Endothelial cell (in vitro differentiated cells): ENCODE data around the gene CNIH3. TPM values are rescaled to one million over a fixed set of nuclear protein-coding genes. Genes with fewer than 3 reads are reported as not detected.
"Not testable (repeated sequence)": the region's sequence is repeated elsewhere in the genome, so short reads cannot be mapped to it uniquely, and the experiment has no call there.

Experiments
- DNase-seq: peaks from one replicate; pipeline ENCODE4 v3.0.0; 2021; ENCODE audit warnings: low spot score
- H3K27ac Mint-ChIP-seq: one replicate; pipeline ENCODE4 v1.8.0; 2021; ENCODE audit warnings: mixed read lengths, inconsistent platforms; ENCODE audit not compliant: unreplicated experiment
- H3K27me3 Mint-ChIP-seq: one replicate; pipeline ENCODE4 v1.8.0; 2021; ENCODE audit warnings: mild to moderate bottlenecking, moderate library complexity, mixed read lengths, inconsistent platforms; ENCODE audit not compliant: unreplicated experiment
- H3K36me3 Mint-ChIP-seq: one replicate; pipeline ENCODE4 v1.8.0; 2021; ENCODE audit warnings: mild to moderate bottlenecking, low read depth, mixed read lengths, inconsistent platforms; ENCODE audit not compliant: unreplicated experiment
- H3K4me1 Mint-ChIP-seq: one replicate; pipeline ENCODE4 v1.8.0; 2021; ENCODE audit warnings: mild to moderate bottlenecking, mixed read lengths, inconsistent platforms; ENCODE audit not compliant: unreplicated experiment
- H3K4me3 Mint-ChIP-seq: one replicate; pipeline ENCODE4 v1.8.0; 2021; ENCODE audit warnings: mild to moderate bottlenecking, mixed read lengths, inconsistent platforms; ENCODE audit not compliant: unreplicated experiment
- H3K9me3 Mint-ChIP-seq: one replicate; pipeline ENCODE4 v1.8.0; 2021; ENCODE audit warnings: mixed read lengths, inconsistent platforms; ENCODE audit not compliant: unreplicated experiment
- total RNA-seq: library from RNA; stranded (reverse); fragmentation: NEBNext Ultra II Directional; extraction: Animal tissue kit (Norgen Biotek cat#: 25700); gene quantifications from one replicate; pipeline ENCODE4 v1.2.1, GENCODE V29; 2021; ENCODE audit not compliant: unreplicated experiment
- TF ChIP-seq, protein P1 (sequence below): fragments of 200-600 bp; sonication (generic); IDR thresholded peaks from one replicate; pipeline ENCODE4 v1.5.0; 2021; ENCODE audit warnings: antibody characterized with exemption; ENCODE audit not compliant: unreplicated experiment

CNIH3 gene
- total RNA-seq, 1 donor from 2014 or later: 4.7 TPM

GRCh38 chr1:224704107-224704735, 88.1 kb downstream of the CNIH3 start:
- Mint-ChIP-seq H3K4me1 (peaks cover 3% of the 10 kb centered on the region), H3K27me3 (peaks cover 6% of the 10 kb centered on the region), H3K9me3 (no peaks in the 10 kb centered on the region), H3K4me3 (no peak overlapping the region), H3K27ac (no peak overlapping the region), H3K36me3 (no peaks in the 10 kb centered on the region)
- no peak for DNase-seq
- TF ChIP-seq, protein P1, sequence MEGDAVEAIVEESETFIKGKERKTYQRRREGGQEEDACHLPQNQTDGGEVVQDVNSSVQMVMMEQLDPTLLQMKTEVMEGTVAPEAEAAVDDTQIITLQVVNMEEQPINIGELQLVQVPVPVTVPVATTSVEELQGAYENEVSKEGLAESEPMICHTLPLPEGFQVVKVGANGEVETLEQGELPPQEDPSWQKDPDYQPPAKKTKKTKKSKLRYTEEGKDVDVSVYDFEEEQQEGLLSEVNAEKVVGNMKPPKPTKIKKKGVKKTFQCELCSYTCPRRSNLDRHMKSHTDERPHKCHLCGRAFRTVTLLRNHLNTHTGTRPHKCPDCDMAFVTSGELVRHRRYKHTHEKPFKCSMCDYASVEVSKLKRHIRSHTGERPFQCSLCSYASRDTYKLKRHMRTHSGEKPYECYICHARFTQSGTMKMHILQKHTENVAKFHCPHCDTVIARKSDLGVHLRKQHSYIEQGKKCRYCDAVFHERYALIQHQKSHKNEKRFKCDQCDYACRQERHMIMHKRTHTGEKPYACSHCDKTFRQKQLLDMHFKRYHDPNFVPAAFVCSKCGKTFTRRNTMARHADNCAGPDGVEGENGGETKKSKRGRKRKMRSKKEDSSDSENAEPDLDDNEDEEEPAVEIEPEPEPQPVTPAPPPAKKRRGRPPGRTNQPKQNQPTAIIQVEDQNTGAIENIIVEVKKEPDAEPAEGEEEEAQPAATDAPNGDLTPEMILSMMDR: no peak

- peaks cover 6% of the 10 kb centered on the region for H3K27me3 Mint-ChIP-seq
- TF ChIP-seq, protein P1: no peak
- H3K4me3 Mint-ChIP-seq: no peak overlapping the region
- peaks cover 3% of the 10 kb centered on the region for H3K4me1 Mint-ChIP-seq
- DNase-seq: no peak
- no peak overlapping the region for H3K27ac Mint-ChIP-seq
- H3K9me3 Mint-ChIP-seq: no peaks in the 10 kb centered on the region
- no peaks in the 10 kb centered on the region for H3K36me3 Mint-ChIP-seq
Measured at GRCh38 chr1:224705578-224705977, 89.5 kb downstream of the CNIH3 start.

DNA sequence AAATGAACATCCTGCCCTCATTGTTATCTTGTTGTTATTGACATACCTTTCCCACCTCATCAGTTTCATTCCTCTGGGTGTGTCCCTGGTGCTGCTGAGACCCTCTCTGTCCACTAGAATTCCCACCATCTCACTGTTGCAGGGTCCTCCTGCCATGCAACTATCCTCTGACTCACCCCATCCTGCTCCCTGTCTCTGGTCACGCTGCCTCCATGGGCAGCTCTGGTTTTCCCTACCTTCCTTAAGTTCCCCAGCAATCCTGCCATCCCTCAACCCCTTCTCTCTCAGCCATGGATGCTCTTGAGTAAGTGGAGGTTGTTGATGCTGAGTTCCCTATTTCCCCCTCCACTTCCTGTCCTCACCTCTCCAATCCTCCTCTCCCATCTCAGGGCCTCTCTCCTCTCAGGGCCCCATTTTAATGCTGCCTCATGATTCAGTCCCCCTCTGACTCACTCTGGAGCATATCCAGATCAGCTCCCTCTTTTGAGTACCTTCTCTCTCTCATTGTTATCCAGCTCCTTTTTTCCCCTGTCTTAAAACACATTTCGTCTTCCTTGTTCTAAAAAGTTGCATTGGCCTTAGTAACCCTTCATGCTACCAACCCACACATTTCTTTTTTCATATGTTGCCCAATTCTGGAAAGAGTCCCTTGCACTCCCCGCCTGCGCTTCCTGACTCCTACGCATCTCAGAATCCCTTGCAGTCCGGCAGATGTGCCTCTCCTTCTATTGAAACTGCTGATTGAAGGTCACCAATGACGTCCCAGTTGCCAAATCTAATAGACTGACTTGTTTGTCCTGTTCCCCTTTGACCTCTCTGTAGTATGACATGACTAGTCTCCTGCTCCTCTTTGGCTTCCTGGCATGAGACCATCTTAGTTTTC, 92.0 kb downstream of the CNIH3 start:
- Mint-ChIP-seq H3K27ac (no peak overlapping the region), H3K36me3 (no peaks in the 10 kb centered on the region), H3K4me1 (peaks cover 3% of the 10 kb centered on the region), H3K9me3 (no peaks in the 10 kb centered on the region), H3K4me3 (no peak overlapping the region), H3K27me3 (peaks cover 4% of the 10 kb centered on the region)
- TF ChIP-seq, protein P1: no peak
- DNase-seq: no peak

- H3K4me3 Mint-ChIP-seq: no peak overlapping the region
- peaks cover 4% of the 10 kb centered on the region for H3K27me3 Mint-ChIP-seq
- no peak overlapping the region for H3K27ac Mint-ChIP-seq
- DNase-seq: no peak
- H3K36me3 Mint-ChIP-seq: no peaks in the 10 kb centered on the region
- H3K4me1 Mint-ChIP-seq: peaks cover 7% of the 10 kb centered on the region
- no peaks in the 10 kb centered on the region for H3K9me3 Mint-ChIP-seq
- TF ChIP-seq, protein P1: no peak
Measured at GRCh38 chr1:224710196-224710595, 94.1 kb downstream of the CNIH3 start.

DNA sequence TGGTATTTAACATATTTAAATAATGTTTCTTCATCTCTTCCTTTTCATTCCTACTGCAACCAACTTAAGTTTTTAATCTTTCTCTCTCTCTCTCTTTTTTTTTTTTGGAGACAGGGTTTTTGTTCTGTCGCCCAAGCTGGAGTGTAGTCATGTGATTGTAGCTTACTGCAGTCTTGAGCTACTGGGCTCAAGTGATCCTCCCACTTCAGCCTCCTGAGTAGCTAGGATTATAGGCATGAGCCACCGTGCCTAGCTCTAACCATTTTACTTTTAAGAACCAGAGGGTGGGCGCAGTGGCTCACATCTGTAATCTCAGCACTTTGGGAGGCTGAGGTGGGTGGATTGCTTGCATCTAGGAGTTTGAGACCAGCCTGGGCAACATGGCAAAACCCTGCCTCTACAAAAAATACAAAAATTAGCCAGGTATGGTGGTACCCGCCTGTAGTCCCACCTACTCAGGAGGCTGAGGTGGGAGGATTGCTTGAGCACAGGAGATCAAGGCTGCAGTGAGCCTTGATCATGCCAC, 95.2 kb downstream of the CNIH3 start:
- H3K27ac Mint-ChIP-seq, H3K4me1 Mint-ChIP-seq, H3K4me3 Mint-ChIP-seq: not testable (repeated sequence)

More for the DNA sequence above, 95.2 kb downstream of the CNIH3 start:
- not testable (repeated sequence) for H3K27me3 Mint-ChIP-seq, H3K36me3 Mint-ChIP-seq, DNase-seq, H3K9me3 Mint-ChIP-seq
